Left lung (tissue), 10 donors: Measurements from ENCODE around the gene PTGDR2. TPM values are rescaled to one million over a fixed set of nuclear protein-coding genes. Genes with fewer than 3 reads are reported as not detected.

Source experiments
- ATAC-seq: fragments of 200-7000 bp; cut with Tn5 transposase; one replicate; pipeline ENCODE4 v1.9.1; 2020; ENCODE audit warnings: moderate library complexity
- DNase-seq, 4 donors: peaks; one replicate each; pipeline ENCODE4 v3.0.0-alpha.2; 2013 to 2020
- H3K27ac ChIP-seq, 2 donors: fragments of 200-600 bp; sonication (generic) in 1 of 2; one replicate each; pipeline versions ENCODE4 v1.5.0 to v1.8.0; 2020 to 2021
- H3K27me3 ChIP-seq, 2 donors: fragments of 200-600 bp; sonication (generic) in 1 of 2; one replicate each; pipeline versions ENCODE4 v1.5.0 to v1.8.0; 2020 to 2021
- H3K36me3 ChIP-seq, 2 donors: fragments of 200-600 bp; sonication (generic) in 1 of 2; one replicate each; pipeline versions ENCODE4 v1.5.0 to v1.8.0; 2020 to 2021
- H3K4me1 ChIP-seq, 2 donors: fragments of 200-600 bp; one replicate each; pipeline ENCODE4 v1.8.0; 2021
- H3K4me3 ChIP-seq, 2 donors: fragments of 200-600 bp; sonication (generic) in 1 of 2; one replicate each; pipeline versions ENCODE4 v1.5.0 to v1.8.0; 2020 to 2021; ENCODE audit warnings: mild to moderate bottlenecking in 1 of 2
- H3K9me3 ChIP-seq, 2 donors: fragments of 200-600 bp; sonication (generic) in 1 of 2; one replicate each; pipeline versions ENCODE4 v1.5.0 to v1.8.0; 2020 to 2021
- CTCF ChIP-seq, 2 donors: fragments of 200-600 bp; sonication (generic) in 1 of 2; IDR thresholded peaks; one replicate each; pipeline versions ENCODE4 v1.5.0 to v1.8.0; 2021; ENCODE audit warnings: antibody characterized with exemption in 2 of 2
- intact Hi-C, 2 donors: fragments of 100-400 bp; cut with DNase I; formaldehyde crosslinking; loops; one replicate each; pipeline versions ENCODE4 v1.11.2 to v1.14.2; 2022
- polyA plus RNA-seq, 6 donors: library from polyadenylated mRNA; unstranded; fragments of 120-200 nt; gene quantifications; one replicate each; pipeline ENCODE4 v1.2.1, GENCODE V29; 2013; ENCODE audit not compliant: insufficient read length in 6 of 6
- total RNA-seq, 2 donors: library from RNA; stranded (reverse); fragmentation: NEBNext Ultra II Directional; extraction: Animal tissue kit (Norgen Biotek cat#: 25700); gene quantifications; one replicate each; pipeline ENCODE4 v1.2.1, GENCODE V29; 2021
- donor health status: DM: no; HTN: yes; CAD: no.
- donor health status: DM: no; HTN: no; CAD: no.

The PTGDR2 gene
- total and polyA plus RNA-seq, 8 donors, result 0.17 to 0.41 (median 0.21) TPM; not detected in 1

DNA sequence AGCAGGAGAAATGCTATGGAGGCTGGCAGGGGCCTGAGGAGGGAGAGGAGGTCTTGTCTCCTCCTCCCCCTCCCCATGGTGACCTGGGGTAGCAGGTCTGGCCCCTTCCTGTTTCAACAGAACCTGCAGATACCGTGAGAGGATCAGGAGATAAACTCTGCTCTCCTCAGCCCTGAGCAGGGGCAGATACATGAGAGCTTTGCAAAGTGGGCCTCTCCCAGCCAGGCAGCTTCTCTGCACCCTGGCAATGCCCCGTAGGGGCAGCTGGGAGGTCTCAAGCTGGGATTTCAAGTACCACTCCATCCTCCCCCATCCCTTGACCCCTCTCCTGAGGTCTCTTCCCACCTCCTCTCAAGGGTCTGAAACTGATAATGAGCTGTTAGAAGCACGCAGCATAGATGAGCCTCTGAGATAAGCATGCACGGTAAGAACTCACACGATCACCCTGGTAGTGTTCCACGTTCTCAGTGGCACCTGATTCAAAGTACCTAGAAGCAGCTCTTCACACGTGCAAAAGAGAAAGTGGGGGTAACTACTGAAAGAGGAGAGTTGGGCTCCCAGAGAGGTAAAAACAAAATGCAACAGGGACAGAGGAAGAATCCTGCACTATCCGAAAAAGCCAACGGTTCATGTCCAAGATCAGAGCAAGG, 18.8 kb downstream of the PTGDR2 start:
- Histone ChIP-seq H3K4me1 (peaks cover 9 to 26% of the 10 kb centered on the region in 2 donors), H3K36me3 (no peaks in the 10 kb centered on the region), H3K9me3 (no peaks in the 10 kb centered on the region), H3K27me3 (peaks cover 5 to 40% of the 10 kb centered on the region in 2 donors), H3K4me3 (no peak overlapping the region), H3K27ac (no peak overlapping the region)
- no peak for ATAC-seq
- DNase-seq, result no peak
- intact Hi-C loops, result loop anchor here in 1 of 2 donors (5.0 to 10.0 kb wide), 2 partner anchors 60 to 348 kb away; no protein-coding TSS in a partner anchor
- no peak for TF ChIP-seq CTCF (IDR thresholded peaks at IDR 0.05)

GRCh38 chr11:60835534-60835846, 20.3 kb downstream of the PTGDR2 start:
- no peak overlapping the region for H3K4me3 ChIP-seq
- H3K36me3 ChIP-seq, result no peaks in the 10 kb centered on the region
- ATAC-seq (peak; percentile 46), DNase-seq (no peak)
- TF ChIP-seq CTCF (IDR thresholded peaks at IDR 0.05), result no peak
- peaks cover 5 to 51% of the 10 kb centered on the region in 2 donors for H3K27me3 ChIP-seq
- intact Hi-C loops, result loop anchor here in 1 of 2 donors (5.0 to 10.0 kb wide), 2 partner anchors 62 to 349 kb away; no protein-coding TSS in a partner anchor
- peaks cover 0 to 14% of the 10 kb centered on the region in 2 donors for H3K4me1 ChIP-seq
- no peak overlapping the region for H3K27ac ChIP-seq
- no peaks in the 10 kb centered on the region for H3K9me3 ChIP-seq

DNA sequence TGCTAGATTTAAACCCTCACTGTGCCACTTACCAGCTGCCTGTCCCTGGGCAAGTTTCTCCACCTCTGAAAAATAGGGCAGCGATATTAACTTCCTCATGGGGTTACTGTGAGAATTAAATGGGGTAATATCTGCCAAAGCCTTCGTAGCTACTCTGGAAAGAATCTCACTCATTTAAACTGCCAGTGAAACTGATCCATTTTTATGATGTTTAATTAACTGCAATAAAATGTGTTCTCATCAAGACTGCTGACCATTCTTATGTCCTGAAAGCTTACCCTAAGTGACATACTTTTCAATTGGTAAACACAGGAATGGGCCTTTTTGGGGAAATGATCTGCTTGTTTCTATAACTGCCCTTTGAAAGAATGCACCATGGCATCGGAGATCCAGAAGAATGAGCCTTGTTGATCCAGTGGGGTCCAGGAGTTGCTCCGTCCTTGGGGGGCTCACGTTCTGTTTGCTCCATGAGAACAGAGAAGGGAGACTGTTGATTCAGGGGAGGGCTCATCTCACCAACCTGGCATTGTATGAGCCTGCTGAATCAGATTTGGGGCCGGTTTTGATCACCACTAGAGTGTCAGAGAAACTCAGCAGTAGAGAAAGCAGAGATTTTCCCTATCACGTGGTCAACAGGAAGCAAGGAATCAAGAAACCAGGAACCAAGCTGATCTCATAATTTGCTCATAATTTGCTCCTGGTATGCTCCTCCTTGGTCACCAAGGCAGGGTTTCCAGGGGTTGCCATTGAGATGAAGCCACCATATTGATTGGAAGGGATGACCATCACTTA, 20.8 kb downstream of the PTGDR2 start:
- ATAC-seq, result no peak

DNA sequence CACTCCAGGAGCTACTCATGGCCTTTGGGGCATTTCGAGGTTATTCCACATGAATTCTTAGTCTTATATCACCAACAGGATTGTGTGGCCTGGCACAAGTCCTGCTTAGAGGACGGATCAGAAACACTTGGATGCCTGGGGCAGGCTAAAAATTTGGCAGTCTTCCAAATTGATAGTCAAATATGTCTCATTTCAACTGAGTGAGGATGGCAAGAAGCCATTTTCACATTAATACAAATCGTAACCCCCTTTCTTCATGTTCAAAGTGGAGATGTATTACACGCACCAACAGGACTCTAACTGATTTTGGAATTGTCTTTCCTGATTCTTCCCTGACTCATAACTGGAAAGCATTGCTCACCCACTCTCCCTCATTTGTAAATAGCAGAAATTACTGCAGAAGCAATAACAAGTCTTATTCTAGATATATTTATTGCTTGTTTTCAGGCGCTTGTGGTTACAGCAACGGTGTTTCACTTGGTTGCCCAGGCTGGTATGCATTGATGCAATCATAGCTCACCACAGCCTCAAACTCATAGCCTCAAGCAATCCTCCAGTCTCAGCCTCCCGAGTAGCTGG, 24.2 kb downstream of the PTGDR2 start:
- TF ChIP-seq CTCF (IDR thresholded peaks at IDR 0.05), result no peak
- Histone ChIP-seq H3K27me3 (peaks cover 11 to 83% of the 10 kb centered on the region in 2 donors), H3K36me3 (no peaks in the 10 kb centered on the region), H3K4me3 (no peak overlapping the region), H3K4me1 (peaks cover 0 to 14% of the 10 kb centered on the region in 2 donors), H3K9me3 (no peaks in the 10 kb centered on the region), H3K27ac (no peak overlapping the region)
- DNase-seq (no peak), ATAC-seq (no peak)
- intact Hi-C loops, result loop anchor here in 1 of 2 donors (10.0 kb wide), 1 partner anchor 353 kb away; no protein-coding TSS in a partner anchor

More for the DNA sequence above, 20.8 kb downstream of the PTGDR2 start:
- peaks cover 0 to 14% of the 10 kb centered on the region in 2 donors for H3K4me1 ChIP-seq
- TF ChIP-seq CTCF (IDR thresholded peaks at IDR 0.05), result no peak
- peaks cover 5 to 56% of the 10 kb centered on the region in 2 donors for H3K27me3 ChIP-seq
- no peak for DNase-seq
- H3K36me3 ChIP-seq, result no peaks in the 10 kb centered on the region
- no peak overlapping the region for H3K4me3 ChIP-seq
- intact Hi-C loops, result loop anchor here in 1 of 2 donors (5.0 to 10.0 kb wide), 2 partner anchors 62 to 350 kb away; no protein-coding TSS in a partner anchor
- H3K27ac ChIP-seq, result no peak overlapping the region
- no peaks in the 10 kb centered on the region for H3K9me3 ChIP-seq

DNA sequence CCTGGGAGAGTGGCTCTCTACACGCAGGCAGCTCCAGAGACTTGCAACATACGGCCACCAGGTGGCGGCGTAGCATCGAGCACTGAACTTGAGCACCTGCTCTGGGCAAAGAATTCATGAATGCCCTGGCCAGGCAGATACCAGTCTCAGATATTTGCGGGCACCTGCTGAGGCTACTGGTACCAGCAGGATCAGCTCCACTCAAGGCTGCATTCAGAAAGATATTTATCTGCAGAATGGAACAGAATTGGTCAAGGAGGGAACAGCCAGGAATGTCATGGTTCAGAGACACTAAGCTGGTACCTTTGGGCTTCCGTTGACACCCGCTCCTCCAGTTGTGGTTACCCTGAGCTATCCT, 24.6 kb downstream of the PTGDR2 start:
- Histone ChIP-seq H3K9me3 (no peaks in the 10 kb centered on the region), H3K36me3 (no peaks in the 10 kb centered on the region), H3K27ac (no peak overlapping the region), H3K4me1 (peaks cover 0 to 13% of the 10 kb centered on the region in 2 donors), H3K27me3 (peaks cover 11 to 86% of the 10 kb centered on the region in 2 donors), H3K4me3 (no peak overlapping the region)
- DNase-seq, result peak; percentile 53 to 93 (median 81)
- intact Hi-C loops, result loop anchor here in 1 of 2 donors (10.0 kb wide), 1 partner anchor 354 kb away; no protein-coding TSS in a partner anchor
- peak; percentile 92 to 96 for TF ChIP-seq CTCF (IDR thresholded peaks at IDR 0.05)
- ATAC-seq, result peak; percentile 97
